Measurements from ENCODE around the gene THG1L.

GRCh38 chr5:157767689-157768088 is 36.5 kb downstream of the THG1L start:
- TF ChIP-seq POLR2A (IDR thresholded peaks at IDR 0.05), result no peak
- no peak for TF ChIP-seq CTCF (IDR thresholded peaks at IDR 0.05)

All from heart left ventricle (tissue), 13 donors.